Smooth muscle cell (in vitro differentiated cells): Measurements from ENCODE around the gene HAL. TPM values are rescaled to one million over a fixed set of nuclear protein-coding genes. Genes with fewer than 3 reads are reported as not detected.
"Not testable (repeated sequence)": the region's sequence is repeated elsewhere in the genome, so short reads cannot be mapped to it uniquely, and the experiment has no call there.

Experiments used
- DNase-seq: peaks from one replicate; lab custom pipeline; 2025; ENCODE audit not compliant: unreplicated experiment; lab: John Stamatoyannopoulos, UW
- H2AFZ ChIP-seq: fragments of 200-600 bp; sonication (generic); 2 replicates; pipeline ENCODE4 v1.6.0; 2016; ENCODE audit warnings: antibody characterized with exemption, low read depth, mild to moderate bottlenecking
- H3F3A ChIP-seq: fragments of 200-600 bp; sonication (generic); 2 replicates; pipeline ENCODE4 v1.6.0; 2017; ENCODE audit warnings: antibody characterized with exemption, low read depth
- H3K27ac ChIP-seq: fragments of 200-600 bp; sonication (generic); 2 replicates; pipeline ENCODE4 v1.5.1; 2016; ENCODE audit warnings: low read depth, mild to moderate bottlenecking
- H3K27me3 ChIP-seq: fragments of 200-600 bp; sonication (generic); 2 replicates; pipeline ENCODE4 v1.6.1; 2016; ENCODE audit warnings: low read depth, mild to moderate bottlenecking
- H3K36me3 ChIP-seq: fragments of 200-600 bp; sonication (generic); 2 replicates; pipeline ENCODE4 v1.5.1; 2016; ENCODE audit warnings: low read depth
- H3K4me1 ChIP-seq: fragments of 200-600 bp; sonication (generic); 2 replicates; pipeline ENCODE4 v1.5.1; 2016; ENCODE audit warnings: low read depth
- H3K4me2 ChIP-seq: fragments of 200-600 bp; sonication (generic); 2 replicates; pipeline ENCODE4 v1.6.0; 2016; ENCODE audit warnings: mild to moderate bottlenecking
- H3K4me3 ChIP-seq: fragments of 200-600 bp; sonication (generic); 2 replicates; pipeline ENCODE4 v1.5.1; 2016; ENCODE audit warnings: mild to moderate bottlenecking
- H3K79me2 ChIP-seq: fragments of 200-600 bp; sonication (generic); 2 replicates; pipeline ENCODE4 v1.6.0; 2016; ENCODE audit warnings: low read depth, mild to moderate bottlenecking
- H3K9ac ChIP-seq: fragments of 200-600 bp; sonication (generic); 2 replicates; pipeline ENCODE4 v1.6.0; 2016; ENCODE audit warnings: low read depth
- H3K9me3 ChIP-seq: fragments of 200-600 bp; sonication (generic); replicated peaks from 2 replicates; pipeline ENCODE4 v1.5.1; 2016; ENCODE audit warnings: low read depth
- H4K20me1 ChIP-seq: fragments of 200-600 bp; sonication (generic); 2 replicates; pipeline ENCODE4 v1.6.0; 2016; ENCODE audit warnings: low read depth
- CTCF ChIP-seq: fragments of 200-600 bp; sonication (generic); IDR thresholded peaks from 2 replicates; pipeline ENCODE4 v1.5.1; 2017; ENCODE audit warnings: borderline replicate concordance, mild to moderate bottlenecking, antibody characterized with exemption; ENCODE audit not compliant: insufficient read depth, poor library complexity, severe bottlenecking
- WGBS: methylation state at CpG from one replicate; pipeline ENCODE4 v1.1.7; 2016; ENCODE audit warnings: low lambda C conversion rate; 5-methylcytosine and 5-hydroxymethylcytosine counted together
- polyA plus RNA-seq: library from polyadenylated mRNA; unstranded; fragments of >200 nt; fragmentation: Nextera tagmentation; extraction: Ambion mirVana; gene quantifications from 2 replicates; pipeline ENCODE4 v1.2.1, GENCODE V29; 2016
- total RNA-seq: library from RNA; depleted of rRNA; stranded (reverse); fragments of >200 nt; gene quantifications from 2 replicates; pipeline ENCODE4 v1.2.3, GENCODE V29; 2014

The HAL gene
- total and polyA plus RNA-seq, 2 experiments from 2014 or later: 0.31 TPM; not detected in 1

GRCh38 chr12:95970905-95971304 lies 25.2 kb downstream of the HAL start:
- Histone ChIP-seq H3K27me3 (no peaks in the 10 kb centered on the region), H3K9ac (no peak overlapping the region), H3K4me3 (no peak overlapping the region), H3K9me3 (no peaks in the 10 kb centered on the region), H3K4me2 (peak overlapping the region; percentile 24), H3F3A (no peaks in the 10 kb centered on the region), H3K36me3 (no peaks in the 10 kb centered on the region), H3K27ac (no peak overlapping the region), H3K4me1 (no peaks in the 10 kb centered on the region), H4K20me1 (no peaks in the 10 kb centered on the region), H3K79me2 (no peaks in the 10 kb centered on the region), H2AFZ (no peak overlapping the region)
- TF ChIP-seq CTCF: no peak
- no peak for DNase-seq
- WGBS: 31% methylated on average over 7 of the region's 7 CpGs

- H4K20me1 ChIP-seq, DNase-seq, H3K9me3 ChIP-seq, H3K27ac ChIP-seq, H3K27me3 ChIP-seq, H3K9ac ChIP-seq, H3K36me3 ChIP-seq, H3K4me1 ChIP-seq, H3K4me3 ChIP-seq, H3K79me2 ChIP-seq, H2AFZ ChIP-seq, H3F3A ChIP-seq, H3K4me2 ChIP-seq: not testable (repeated sequence)
- 96% methylated on average over 24 of the region's 28 CpGs for WGBS
Measured at GRCh38 chr12:95969116-95969515, 27.0 kb downstream of the HAL start.

GRCh38 chr12:95967301-95967700 lies 28.8 kb downstream of the HAL start:
- Histone ChIP-seq H3K4me3 (no peak overlapping the region), H3K36me3 (no peaks in the 10 kb centered on the region), H4K20me1 (no peaks in the 10 kb centered on the region), H3F3A (no peaks in the 10 kb centered on the region), H3K27me3 (no peaks in the 10 kb centered on the region), H2AFZ (no peak overlapping the region), H3K9ac (no peak overlapping the region), H3K79me2 (no peaks in the 10 kb centered on the region), H3K4me1 (no peaks in the 10 kb centered on the region), H3K27ac (no peak overlapping the region), H3K4me2 (no peak overlapping the region), H3K9me3 (no peaks in the 10 kb centered on the region)
- 96% methylated on average over 2 of the region's 2 CpGs for WGBS
- TF ChIP-seq CTCF: no peak
- no peak for DNase-seq

- no peak for TF ChIP-seq CTCF
- Histone ChIP-seq H4K20me1 (no peaks in the 10 kb centered on the region), H3K9ac (no peak overlapping the region), H3K4me1 (no peaks in the 10 kb centered on the region), H3K9me3 (no peaks in the 10 kb centered on the region), H3K4me2 (no peak overlapping the region), H3K4me3 (no peak overlapping the region), H3K36me3 (no peaks in the 10 kb centered on the region), H2AFZ (peak overlapping the region; percentile 26), H3F3A (no peaks in the 10 kb centered on the region), H3K27ac (no peak overlapping the region), H3K79me2 (no peaks in the 10 kb centered on the region), H3K27me3 (no peaks in the 10 kb centered on the region)
- WGBS: 50% methylated on average over 7 of the region's 7 CpGs
- no peak for DNase-seq
Measured at GRCh38 chr12:95966287-95966870, 29.8 kb downstream of the HAL start.
